Jurkat, Clone E6-1 (cell line): ENCODE measurements around the gene GSG1L2.

ENCODE experiments used
- DNase-seq: peaks from one replicate; pipeline ENCODE4 v3.0.0-alpha.2; 2011; ENCODE audit warnings: low read depth, low spot score
- H3K4me3 ChIP-seq: 2 replicates; pipeline ENCODE4 v1.5.1; 2011; ENCODE audit warnings: mild to moderate bottlenecking, low read length, control low read depth, moderate library complexity

GSG1L2 gene

DNA sequence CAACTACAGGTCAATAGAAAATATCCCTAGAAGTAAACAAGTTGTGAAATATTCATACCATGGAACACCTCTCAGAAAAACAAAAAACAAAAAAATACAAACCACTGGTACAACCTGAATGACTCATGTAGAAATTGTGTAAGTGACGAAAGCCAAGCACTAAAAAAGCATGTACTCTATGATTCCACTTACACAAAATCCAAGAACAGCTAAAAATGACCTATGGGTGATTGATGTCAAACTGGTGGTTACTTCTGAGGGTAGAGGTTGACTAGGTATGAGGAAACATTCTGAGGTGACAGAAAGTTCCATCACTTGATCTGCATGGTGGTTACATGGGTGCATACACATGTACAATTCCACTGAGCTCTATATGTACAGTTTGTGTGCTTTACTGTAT is 61.6 kb downstream of the GSG1L2 start:
- DNase-seq, result no peak
- no peak overlapping the region for H3K4me3 ChIP-seq

DNA sequence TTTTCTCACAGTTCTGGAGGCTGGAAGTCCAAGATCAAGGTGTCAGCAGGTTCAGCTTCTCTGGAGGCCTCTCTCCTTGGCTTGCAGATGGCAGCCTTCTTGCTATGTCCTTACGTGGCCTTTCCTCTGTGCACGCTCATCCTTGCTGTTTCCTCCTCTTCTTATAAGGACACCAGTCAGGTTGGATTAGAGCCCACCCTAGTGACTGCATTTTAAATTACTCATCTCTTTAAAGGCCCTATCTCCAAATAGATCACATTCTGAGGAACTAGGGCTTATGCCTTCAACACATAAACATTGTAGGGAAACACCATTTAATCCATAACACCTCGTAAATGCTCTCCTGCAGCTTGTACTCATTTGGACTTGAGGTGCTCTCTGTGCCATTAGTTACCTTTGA is 66.8 kb downstream of the GSG1L2 start:
- H3K4me3 ChIP-seq, result no peak overlapping the region
- DNase-seq, result no peak
